ENCODE data around the gene NABP2.
"Not testable (repeated sequence)": the region's sequence is repeated elsewhere in the genome, so short reads cannot be mapped to it uniquely, and the experiment has no call there.

Gene NABP2

GRCh38 chr12:56224102-56224701 lies at the start of gene NABP2:
Gene NABP2 (plus strand): TSS chr12:56224342. CDS start chr12:56224857, 515 bp downstream.
- DNase-seq: peak; percentile 81 to 98 (median 96)

- DNase-seq: no peak
Observed at GRCh38 chr12:56178347-56178746, 45.8 kb upstream of the NABP2 start.

GRCh38 chr12:56186957-56187356 lies 37.2 kb upstream of the NABP2 start:
- no peak for DNase-seq

- peak in 3 of 51 donors; percentile 3 to 38 (median 9) for DNase-seq
Observed at GRCh38 chr12:56188131-56188777, 35.9 kb upstream of the NABP2 start.

- DNase-seq: peak in 10 of 51 donors; percentile 18 to 60 (median 39)
Observed at GRCh38 chr12:56188778-56189098, 35.4 kb upstream of the NABP2 start.

GRCh38 chr12:56189099-56189917 lies 34.8 kb upstream of the NABP2 start, which contains the start of gene SMARCC2:
Gene SMARCC2 (minus strand): TSS chr12:56189483. CDS start chr12:56189461, 22 bp downstream.
- DNase-seq: peak in 50 of 51 donors; percentile 23 to 85 (median 69)

- DNase-seq: peak; percentile 31 to 88 (median 65)
Observed at GRCh38 chr12:56189918-56190694, 34.0 kb upstream of the NABP2 start.

- peak in 1 of 51 donors; percentile 34 for DNase-seq
Observed at GRCh38 chr12:56190695-56191155, 33.4 kb upstream of the NABP2 start.

- no peak for DNase-seq
Observed at GRCh38 chr12:56192582-56192981, 31.6 kb upstream of the NABP2 start.

- DNase-seq: peak in 34 of 51 donors; percentile 1 to 77 (median 35)
Observed at GRCh38 chr12:56193025-56193578, 31.0 kb upstream of the NABP2 start.

GRCh38 chr12:56196818-56197550 lies 27.2 kb upstream of the NABP2 start:
- not testable (repeated sequence) for DNase-seq

GRCh38 chr12:56197921-56198635 lies 26.1 kb upstream of the NABP2 start:
- DNase-seq: no peak

- DNase-seq: no peak
Observed at GRCh38 chr12:56198836-56199235, 25.3 kb upstream of the NABP2 start.

GRCh38 chr12:56202366-56202765 lies 21.8 kb upstream of the NABP2 start:
- DNase-seq: no peak

GRCh38 chr12:56202838-56203237 lies 21.3 kb upstream of the NABP2 start:
- DNase-seq: no peak

- DNase-seq: no peak
Observed at GRCh38 chr12:56204275-56204674, 19.9 kb upstream of the NABP2 start.

GRCh38 chr12:56205445-56205844 lies 18.7 kb upstream of the NABP2 start:
- DNase-seq: no peak

- DNase-seq: peak in 22 of 51 donors; percentile 1 to 34 (median 14)
Observed at GRCh38 chr12:56206452-56207166, 17.5 kb upstream of the NABP2 start.

GRCh38 chr12:56208006-56208405 lies 16.1 kb upstream of the NABP2 start:
- DNase-seq: no peak
